Vagina (tissue), 2 donors: ENCODE results near the gene PTPA. TPM values are rescaled to one million over a fixed set of nuclear protein-coding genes. Genes with fewer than 3 reads are reported as not detected.

Source experiments
- DNase-seq, 2 donors: peaks; one replicate each; pipeline ENCODE4 v3.0.0-alpha.2; 2017; ENCODE audit errors: extremely low spot score in 2 of 2
- H3K27ac ChIP-seq: fragments of 200-600 bp; sonication (generic); one replicate; pipeline ENCODE4 v1.5.1; 2019
- H3K27me3 ChIP-seq: fragments of 200-600 bp; sonication (generic); one replicate; pipeline ENCODE4 v1.5.1; 2019
- H3K36me3 ChIP-seq, 2 donors: fragments of 200-600 bp; sonication (generic); one replicate each; pipeline ENCODE4 v1.5.1; 2017 to 2019
- H3K4me1 ChIP-seq: fragments of 200-600 bp; sonication (generic); one replicate; pipeline ENCODE4 v1.5.1; 2019
- H3K4me3 ChIP-seq, 2 donors: fragments of 200-600 bp; sonication (generic); 1 replicate in 1 of 2; 2 replicates in 1 of 2; pipeline ENCODE4 v1.5.1; 2016 to 2019
- H3K9me3 ChIP-seq: fragments of 200-600 bp; sonication (generic); one replicate; pipeline ENCODE4 v1.5.1; 2019
- CTCF ChIP-seq, 3 experiments: fragments of 450-650 bp in 2 of 3; fragments of 200-600 bp in 1 of 3; sonication (generic) in 1 of 3; IDR thresholded peaks; one replicate each; pipeline ENCODE4 v1.5.1; 2017 to 2019; ENCODE audit warnings: antibody characterized with exemption in 3 of 3, mild to moderate bottlenecking in 2 of 3, moderate library complexity in 2 of 3
- POLR2A ChIP-seq, 2 donors: fragments of 450-650 bp; IDR thresholded peaks; one replicate each; pipeline ENCODE4 v1.6.1; 2017; ENCODE audit warnings: antibody characterized with exemption in 2 of 2, mild to moderate bottlenecking in 2 of 2, moderate library complexity in 2 of 2
- POLR2AphosphoS5 ChIP-seq, 2 donors: sonication (generic); formaldehyde crosslinking; IDR thresholded peaks; one replicate each; pipeline ENCODE4 v1.9.0; 2017; ENCODE audit warnings: antibody characterized with exemption in 2 of 2, mild to moderate bottlenecking in 2 of 2, low read depth in 1 of 2; ENCODE audit not compliant: insufficient read depth in 1 of 2
- intact Hi-C: fragments of 100-400 bp; cut with DNase I; formaldehyde crosslinking; loops from one replicate; pipeline ENCODE4 v1.15.1; 2023
- total RNA-seq: library from RNA; depleted of rRNA; stranded (reverse); fragments of >200 nt; gene quantifications from one replicate; pipeline ENCODE4 v1.2.3, GENCODE V29; 2016

Gene PTPA
- total RNA-seq, 1 donor from 2014 or later, result 46.2 TPM

- H3K27me3 ChIP-seq, result no peaks in the 10 kb centered on the region
- peaks cover 32% of the 10 kb centered on the region for H3K4me1 ChIP-seq
- no peak for TF ChIP-seq POLR2A (IDR thresholded peaks at IDR 0.05)
- H3K9me3 ChIP-seq, result no peaks in the 10 kb centered on the region
- no peaks in the 10 kb centered on the region for H3K36me3 ChIP-seq
- no peak overlapping the region for H3K4me3 ChIP-seq
- H3K27ac ChIP-seq, result peak overlapping the region; percentile 99
- DNase-seq, result no peak
- intact Hi-C loops, result loop anchor here (10.0 kb wide), 1 partner anchor 82 kb away; no protein-coding TSS in a partner anchor
Measured at GRCh38 chr9:129172816-129173215, 61.6 kb downstream of the PTPA start.

GRCh38 chr9:129173296-129174101 lies 62.3 kb downstream of the PTPA start:
- peaks cover 28% of the 10 kb centered on the region for H3K4me1 ChIP-seq
- peak overlapping the region; percentile 99 for H3K27ac ChIP-seq
- H3K9me3 ChIP-seq, result no peaks in the 10 kb centered on the region
- peak overlapping the region; percentile 77 to 99 for H3K4me3 ChIP-seq
- H3K27me3 ChIP-seq, result no peaks in the 10 kb centered on the region
- H3K36me3 ChIP-seq, result no peaks in the 10 kb centered on the region
- intact Hi-C loops, result loop anchor here (2.0 to 10.0 kb wide), 2 partner anchors 81 to 437 kb away; no protein-coding TSS in a partner anchor
- TF ChIP-seq POLR2AphosphoS5 (IDR thresholded peaks at IDR 0.05; ENCODE audit: insufficient read depth in 1 of 2, low read depth in 1 of 2) (no peak), POLR2A (IDR thresholded peaks at IDR 0.05) (no peak), CTCF (IDR thresholded peaks at IDR 0.05) (no peak)
- DNase-seq, result no peak

- no peaks in the 10 kb centered on the region for H3K27me3 ChIP-seq
- no peaks in the 10 kb centered on the region for H3K9me3 ChIP-seq
- TF ChIP-seq POLR2AphosphoS5 (IDR thresholded peaks at IDR 0.05; ENCODE audit: insufficient read depth in 1 of 2, low read depth in 1 of 2), result peak; percentile 83
- peak in 1 of 2 donors; percentile 44 for TF ChIP-seq POLR2A (IDR thresholded peaks at IDR 0.05)
- TF ChIP-seq CTCF (IDR thresholded peaks at IDR 0.05), result peak; percentile 81 to 98 (median 98)
- peak overlapping the region; percentile 99 for H3K27ac ChIP-seq
- intact Hi-C loops, result loop anchor here (2.0 to 10.0 kb wide), 2 partner anchors 81 to 437 kb away; no protein-coding TSS in a partner anchor
- no peaks in the 10 kb centered on the region for H3K36me3 ChIP-seq
- H3K4me1 ChIP-seq, result peaks cover 34% of the 10 kb centered on the region
- no peak for DNase-seq
- H3K4me3 ChIP-seq, result peak overlapping the region; percentile 77 to 99
Measured at GRCh38 chr9:129174102-129174723, 63.0 kb downstream of the PTPA start.

- H3K9me3 ChIP-seq, result no peaks in the 10 kb centered on the region
- intact Hi-C loops, result loop anchor here (2.0 to 10.0 kb wide), 4 partner anchors 80 to 436 kb away; no protein-coding TSS in a partner anchor
- peaks cover 34% of the 10 kb centered on the region for H3K4me1 ChIP-seq
Measured at GRCh38 chr9:129174724-129175514, 63.7 kb downstream of the PTPA start.

More at GRCh38 chr9:129174724-129175514, 63.7 kb downstream of the PTPA start:
- DNase-seq, result no peak
- Histone ChIP-seq H3K4me3 (peak overlapping the region; percentile 77 to 99), H3K27me3 (no peaks in the 10 kb centered on the region), H3K36me3 (no peaks in the 10 kb centered on the region), H3K27ac (peak overlapping the region; percentile 99)
- TF ChIP-seq CTCF (IDR thresholded peaks at IDR 0.05), result no peak
- TF ChIP-seq POLR2AphosphoS5 (IDR thresholded peaks at IDR 0.05; ENCODE audit: insufficient read depth in 1 of 2, low read depth in 1 of 2), result peak in 1 of 2 donors; percentile 74
- peak in 1 of 2 donors; percentile 59 for TF ChIP-seq POLR2A (IDR thresholded peaks at IDR 0.05)
